ENCODE data around the gene PPT1.
"Not testable (repeated sequence)": the region's sequence is repeated elsewhere in the genome, so short reads cannot be mapped to it uniquely, and the experiment has no call there.

The PPT1 gene

GRCh38 chr1:40056519-40057309 lies 40.3 kb downstream of the PPT1 start:
- DNase-seq (ENCODE audit: low spot score): no peak

DNA sequence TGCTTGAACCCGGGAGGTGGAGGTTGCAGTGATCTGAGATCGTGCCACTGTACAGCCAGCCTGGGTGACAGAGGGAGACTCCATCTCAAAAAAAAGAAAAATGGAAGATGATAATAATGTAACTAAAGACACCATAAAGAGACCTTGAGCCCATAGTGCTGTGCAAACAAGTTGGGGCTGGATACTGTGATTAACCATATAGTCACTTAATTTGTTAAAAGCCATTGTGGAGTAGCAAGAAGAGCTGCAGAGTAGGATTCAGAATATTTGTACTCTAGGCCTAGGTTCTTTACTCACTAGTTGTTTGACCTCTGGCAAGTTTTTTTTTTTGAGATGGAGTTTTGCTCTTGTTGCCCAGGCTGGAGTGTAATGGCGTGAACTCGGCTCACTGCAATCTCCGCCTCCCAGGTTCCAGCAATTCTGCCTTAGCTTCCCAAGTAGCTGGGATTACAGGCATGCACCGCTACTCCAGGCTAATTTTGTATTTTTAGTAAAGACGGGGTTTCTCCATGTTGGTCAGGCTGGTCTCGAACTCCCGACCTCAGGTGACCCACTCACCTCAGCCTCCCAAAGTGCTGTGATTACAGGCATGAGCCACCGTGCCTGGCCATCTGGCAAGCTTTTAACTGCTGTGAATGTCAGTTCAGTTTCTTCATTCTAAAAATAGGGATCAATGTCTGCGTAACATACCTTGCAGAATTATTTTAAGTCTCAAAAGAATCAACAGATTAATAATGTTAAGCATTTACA lies 43.7 kb downstream of the PPT1 start:
- DNase-seq (ENCODE audit: low spot score): no peak

DNA sequence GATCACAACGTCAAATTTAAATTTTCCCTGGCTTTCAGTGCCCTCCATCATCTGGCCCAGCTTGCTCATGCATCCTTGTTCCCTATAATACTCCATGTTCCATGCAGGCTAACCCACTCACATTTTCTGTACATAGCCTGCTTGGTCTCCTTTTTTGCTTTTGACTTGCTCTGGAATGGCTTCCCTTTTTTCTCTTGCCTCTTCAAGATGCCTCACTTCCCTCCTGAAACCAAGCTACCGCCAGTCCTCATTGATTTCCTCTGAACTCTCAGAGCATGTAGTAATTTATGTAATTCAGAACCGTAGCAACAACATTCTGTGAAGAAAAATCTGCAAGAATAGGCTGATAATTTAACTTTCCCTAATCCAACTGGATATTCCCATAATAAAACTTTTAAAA lies 46.2 kb downstream of the PPT1 start:
- DNase-seq (ENCODE audit: low spot score): no peak

DNA sequence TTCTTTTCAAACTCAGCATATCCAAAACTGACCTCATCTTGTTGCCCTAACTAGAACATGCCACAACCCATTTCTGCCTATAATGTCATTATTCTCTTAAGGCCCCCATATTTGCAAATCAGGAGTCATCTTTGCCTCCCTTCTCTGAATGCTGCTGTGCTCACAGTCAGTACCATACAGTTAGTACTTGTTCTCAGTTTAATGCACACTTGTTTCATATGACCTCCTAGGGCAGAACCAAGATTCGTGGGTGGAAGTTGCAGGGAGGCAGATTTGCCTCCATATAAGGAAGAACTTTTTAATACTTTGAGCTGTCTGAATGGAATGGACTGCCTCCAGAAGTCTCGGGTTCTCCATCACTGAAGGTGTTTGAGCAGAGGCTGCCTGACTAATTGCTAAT lies 47.3 kb downstream of the PPT1 start:
- DNase-seq (ENCODE audit: low spot score): no peak

GRCh38 chr1:40047769-40048168 lies 49.3 kb downstream of the PPT1 start:
- no peak for DNase-seq (ENCODE audit: low spot score)

DNA sequence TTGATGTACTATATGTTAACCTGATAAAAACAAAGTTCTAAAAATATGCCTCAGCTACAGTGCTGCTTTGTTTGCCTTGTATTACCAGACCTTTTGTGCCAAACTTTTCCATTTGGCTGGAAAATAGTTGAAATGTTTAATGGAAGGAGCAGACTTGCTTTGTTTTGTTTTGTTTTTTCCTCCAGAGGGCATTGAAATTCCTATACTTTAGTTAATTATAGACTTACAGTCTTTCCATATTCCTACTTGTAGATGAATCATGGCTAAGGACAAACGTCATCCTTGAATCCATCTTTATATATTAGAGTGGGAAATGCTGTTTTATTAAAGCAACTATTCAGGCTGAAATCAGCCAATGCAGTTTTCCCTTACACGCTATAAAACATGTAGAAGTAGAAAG lies 49.8 kb downstream of the PPT1 start:
- no peak for DNase-seq (ENCODE audit: low spot score)

GRCh38 chr1:40045766-40046165 lies 51.3 kb downstream of the PPT1 start:
- no peak for DNase-seq (ENCODE audit: low spot score)

DNA sequence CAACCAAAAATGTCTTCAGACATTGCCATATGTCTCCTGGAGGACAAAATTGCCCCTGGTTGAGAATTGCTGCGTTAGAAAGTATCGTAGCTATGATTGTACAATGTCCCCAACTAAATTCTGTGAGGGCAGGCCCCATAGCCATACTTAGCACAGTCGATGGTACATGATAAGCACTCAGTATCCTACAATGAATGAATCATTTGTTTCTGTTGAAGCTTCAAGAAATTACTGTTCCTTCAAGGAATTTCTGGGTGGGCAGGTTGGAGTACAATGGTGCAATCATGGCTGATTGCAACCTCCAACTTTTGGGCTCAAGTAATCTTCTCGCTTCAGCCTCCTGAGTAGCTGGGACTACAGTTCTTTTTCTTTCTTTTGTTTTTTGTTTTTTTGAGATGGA lies 51.9 kb downstream of the PPT1 start:
- DNase-seq (ENCODE audit: low spot score): no peak

- no peak for DNase-seq (ENCODE audit: low spot score)
These were observed 52.9 kb downstream of the PPT1 start for GRCh38 chr1:40044110-40044509.

DNA sequence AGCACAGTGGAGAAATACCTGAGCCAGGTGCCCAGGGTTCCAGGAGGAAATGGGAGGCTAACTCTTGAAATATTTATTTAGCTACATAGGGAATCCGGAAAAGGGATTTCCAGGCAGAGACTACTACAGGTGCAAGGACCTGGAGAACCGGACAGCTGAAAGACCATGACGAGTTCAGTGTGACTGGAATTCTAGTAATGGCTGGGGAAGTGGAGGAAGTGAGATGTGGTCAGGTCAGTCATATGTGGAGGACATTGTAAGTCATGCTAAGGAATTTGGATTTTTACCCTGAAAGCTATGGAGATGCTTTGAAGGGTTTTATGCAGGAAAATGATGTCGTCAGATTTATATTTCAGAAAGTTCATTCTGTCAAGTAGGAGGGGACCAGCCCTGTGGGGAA lies 54.7 kb downstream of the PPT1 start:
- peak; percentile 69 for DNase-seq (ENCODE audit: low spot score)

DNA sequence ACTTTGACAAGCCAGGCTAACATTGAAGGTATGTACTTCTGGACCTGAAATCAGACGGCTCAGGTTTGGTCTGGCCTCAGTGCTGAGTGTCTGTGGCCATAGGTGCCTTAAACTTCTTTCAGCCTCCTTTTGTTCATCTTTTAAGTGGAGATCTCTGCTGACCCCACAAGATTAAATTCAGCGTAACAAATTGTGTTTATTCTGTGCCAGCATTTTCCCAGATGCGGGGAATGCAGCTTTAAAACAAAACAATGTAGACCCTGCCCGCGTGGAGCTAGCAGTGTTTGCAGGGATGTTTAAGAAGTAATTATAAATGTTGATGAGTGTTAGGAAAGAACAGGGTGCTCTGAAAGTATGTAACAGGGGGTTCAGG lies 55.6 kb downstream of the PPT1 start:
- peak; percentile 13 for DNase-seq (ENCODE audit: low spot score)

- peak; percentile 96 for DNase-seq (ENCODE audit: low spot score)
These were observed 56.3 kb downstream of the PPT1 start, which contains the start of gene CAP1 for GRCh38 chr1:40040511-40041465. CAP1 (plus strand) TSS chr1:40040729; CDS start chr1:40059347, 18,618 bp downstream.

GRCh38 chr1:40039757-40040510 lies 57.1 kb downstream of the PPT1 start:
- peak; percentile 93 for DNase-seq (ENCODE audit: low spot score)

- DNase-seq (ENCODE audit: low spot score): peak; percentile 75
These were observed 57.8 kb downstream of the PPT1 start for GRCh38 chr1:40039245-40039756.

DNA sequence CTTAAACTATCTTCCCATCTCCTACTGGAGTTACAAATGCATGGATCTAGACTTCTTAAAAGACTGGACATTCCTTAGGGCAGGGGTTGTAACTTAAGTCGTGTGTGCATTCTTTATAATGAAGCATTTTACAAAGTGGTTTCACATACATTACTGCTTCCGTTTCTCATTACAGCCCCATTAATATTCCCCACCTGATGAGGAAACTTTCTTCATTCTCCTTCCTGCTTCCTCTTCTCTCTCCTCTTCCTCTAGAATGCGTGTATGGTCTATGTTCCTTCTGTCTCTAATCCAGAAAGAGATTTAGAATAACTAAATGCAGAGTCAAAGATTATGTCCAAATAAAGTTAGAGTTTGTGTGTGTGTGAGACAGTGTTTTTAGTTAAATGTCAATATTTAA lies 58.4 kb downstream of the PPT1 start:
- no peak for DNase-seq (ENCODE audit: low spot score)

DNA sequence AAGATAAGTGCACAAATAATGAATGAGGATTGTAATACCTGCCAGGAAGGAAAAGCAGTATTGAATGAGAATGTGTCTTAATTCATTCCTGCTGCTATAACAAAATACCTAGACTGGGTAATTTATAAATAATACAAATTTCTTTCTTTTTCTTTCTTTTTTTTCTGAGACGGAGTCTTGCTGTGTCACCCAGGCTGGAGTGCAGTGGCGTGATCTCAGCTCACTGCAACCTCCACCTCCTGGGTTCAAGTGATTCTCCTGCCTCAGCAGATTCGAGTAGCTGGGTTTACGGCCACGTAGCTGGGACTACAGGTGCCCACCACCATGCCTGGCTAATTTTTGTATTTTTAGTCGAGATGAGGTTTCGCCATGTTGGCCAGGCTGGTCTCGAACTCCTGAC lies 59.8 kb downstream of the PPT1 start:
- DNase-seq (ENCODE audit: low spot score): not testable (repeated sequence)

DNA sequence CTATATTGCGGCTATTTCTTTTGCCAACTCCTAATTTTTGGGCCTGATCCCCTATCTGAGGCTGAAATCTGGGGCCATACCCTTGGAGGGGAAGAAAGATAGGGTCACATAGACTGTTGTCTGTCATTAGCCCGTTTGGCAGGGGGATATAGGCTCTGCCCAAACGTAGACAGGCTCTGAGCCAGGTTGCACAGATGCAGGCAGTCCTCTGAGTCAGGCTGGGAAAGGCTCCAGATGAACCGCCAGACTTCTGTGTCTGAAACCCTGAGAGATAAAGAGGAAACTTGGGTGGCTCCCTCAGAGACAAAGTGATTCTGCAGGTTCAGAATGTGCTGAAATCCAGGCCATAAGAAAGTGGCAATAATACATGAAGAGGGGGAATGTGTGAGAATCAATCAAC lies 60.5 kb downstream of the PPT1 start:
- DNase-seq (ENCODE audit: low spot score): no peak

- no peak for DNase-seq (ENCODE audit: low spot score)
These were observed 62.2 kb downstream of the PPT1 start for GRCh38 chr1:40034869-40035268.

DNA sequence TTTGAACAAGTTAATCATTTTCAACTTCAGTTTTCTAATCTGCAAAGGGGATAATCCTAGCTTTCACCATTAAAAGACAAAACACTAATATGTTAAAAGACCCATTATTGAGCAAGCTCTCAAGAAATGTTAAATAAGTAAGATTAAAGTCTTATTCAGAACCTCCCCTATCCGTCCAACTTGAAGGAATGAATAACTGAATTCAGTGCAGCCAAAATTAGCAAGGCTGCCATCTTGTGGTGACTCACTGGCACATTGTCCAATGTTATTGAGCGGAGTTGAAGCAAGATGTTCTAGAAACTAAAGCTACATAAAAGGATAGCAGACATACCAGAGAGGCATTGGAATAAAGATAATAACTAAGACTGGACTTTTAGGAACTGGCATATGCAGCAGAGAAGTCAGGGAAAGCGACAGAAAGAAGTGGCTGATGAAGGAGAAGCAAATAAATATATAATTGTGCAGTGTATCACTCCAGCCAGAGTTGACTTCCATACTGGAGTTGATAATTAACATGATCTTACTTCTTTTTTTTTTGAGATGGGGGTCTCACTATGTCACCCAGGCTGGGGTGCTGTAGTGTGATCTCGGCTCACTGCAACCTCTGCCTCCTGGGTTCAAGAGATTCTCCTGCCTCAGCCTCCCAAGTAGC lies 64.7 kb downstream of the PPT1 start:
- DNase-seq (ENCODE audit: low spot score): peak; percentile 62

- no peak for DNase-seq (ENCODE audit: low spot score)
These were observed 66.4 kb downstream of the PPT1 start for GRCh38 chr1:40030528-40031135.
